H54 (cell line): Measurements from ENCODE around the gene TRAPPC12.

Experiments used
- DNase-seq: peaks from one replicate; pipeline ENCODE4 v3.0.0; 2011; ENCODE audit warnings: low spot score, mixed read lengths; ENCODE audit not compliant: insufficient read length
- FAIRE-seq: peaks from 3 replicates; lab custom pipeline; 2011; peaks lifted over from hg19 to GRCh38; lab: Jason Lieb, UNC
- POLR2A ChIP-seq: IDR thresholded peaks from 2 replicates; pipeline ENCODE4 v1.6.1; 2011; ENCODE audit warnings: low read depth, mild to moderate bottlenecking, low read length

The TRAPPC12 gene

DNA sequence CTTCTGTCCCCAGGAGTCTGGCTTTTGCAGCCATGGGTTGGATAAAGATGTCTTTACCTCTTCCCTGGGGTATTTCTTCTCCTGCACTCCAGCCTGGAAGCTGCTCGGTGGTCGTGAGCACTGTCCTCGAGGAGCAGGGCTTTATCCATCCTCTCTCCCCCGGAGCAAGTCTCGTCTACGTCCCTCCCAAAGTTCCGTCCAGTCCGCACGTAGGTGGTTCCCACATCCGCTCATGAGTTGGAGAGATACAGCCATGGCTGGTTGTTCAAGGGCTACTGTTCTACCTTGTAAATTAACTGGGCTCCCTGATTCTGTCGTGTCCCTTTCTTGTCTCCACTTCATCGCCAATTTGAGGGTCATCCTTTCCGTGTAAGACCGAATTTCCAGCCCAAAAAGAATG lies 47.1 kb downstream of the TRAPPC12 start:
- no peak for FAIRE-seq
- no peak for DNase-seq
- no peak for TF ChIP-seq POLR2A

DNA sequence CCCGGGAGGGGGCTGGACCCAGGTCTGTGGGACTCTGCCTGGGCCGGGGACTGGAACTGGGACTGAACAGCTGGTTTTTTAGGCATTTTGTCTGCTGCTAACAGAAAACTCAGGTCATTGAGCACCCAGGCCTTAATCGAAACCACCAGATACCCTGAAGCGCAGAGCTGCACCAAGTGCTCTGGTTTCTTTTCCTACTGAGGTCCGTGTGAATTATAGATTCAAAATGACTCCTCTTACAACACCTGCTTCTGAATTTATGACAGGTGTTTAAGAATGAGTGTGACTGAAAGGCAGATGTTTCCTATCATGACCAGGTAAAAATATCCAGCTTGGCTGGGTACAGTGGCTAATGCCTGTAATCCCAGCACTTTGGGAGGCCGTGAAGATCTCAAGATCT lies 47.8 kb downstream of the TRAPPC12 start:
- TF ChIP-seq POLR2A, result no peak
- FAIRE-seq (no peak), DNase-seq (no peak)

DNA sequence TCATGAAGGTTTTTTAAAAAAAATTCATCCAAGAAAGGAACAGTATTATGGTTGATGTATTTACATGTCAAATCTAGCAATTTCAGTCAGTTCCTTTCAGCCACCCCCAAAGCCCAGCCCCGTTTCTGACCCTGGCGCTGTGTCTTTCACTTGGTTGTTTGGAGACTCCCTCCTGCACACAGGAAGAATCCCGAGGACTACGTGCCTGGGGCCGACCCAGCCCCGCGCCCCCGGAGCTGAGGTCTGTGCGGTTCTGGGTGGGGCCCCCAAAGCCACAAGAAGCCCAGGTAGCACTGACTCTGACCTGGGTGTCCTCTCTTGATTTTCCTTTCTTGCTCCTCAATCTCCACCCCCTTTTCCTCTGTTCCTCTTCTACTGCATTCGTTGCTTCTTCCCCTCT lies 49.1 kb downstream of the TRAPPC12 start:
- FAIRE-seq (no peak), DNase-seq (no peak)
- no peak for TF ChIP-seq POLR2A

DNA sequence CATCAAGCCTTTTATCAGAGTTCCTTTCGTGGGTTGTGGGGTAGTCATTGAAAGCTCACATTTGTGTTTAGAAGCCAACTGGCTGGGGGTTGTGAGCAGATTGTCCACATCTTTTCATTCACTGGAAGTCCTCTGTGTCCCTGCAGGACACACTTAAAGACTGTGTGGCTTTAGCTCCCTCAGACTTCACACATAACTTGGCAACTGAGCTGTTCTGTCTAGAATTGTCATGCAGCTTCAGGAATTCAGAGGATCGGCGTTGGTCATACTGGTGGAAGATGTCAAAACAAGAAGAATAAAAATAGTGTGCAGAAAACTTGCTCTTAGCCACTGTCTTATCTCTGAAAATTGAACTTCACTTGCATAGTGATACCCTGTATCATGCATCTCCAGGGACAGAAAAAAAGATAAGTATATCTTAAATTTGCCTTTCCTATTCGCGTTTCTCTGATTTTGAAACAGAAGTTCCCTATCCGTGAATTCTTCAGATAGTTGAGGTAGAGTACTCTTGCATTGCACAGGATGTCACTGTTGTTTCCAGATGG lies 49.6 kb downstream of the TRAPPC12 start:
- DNase-seq (no peak), FAIRE-seq (no peak)
- TF ChIP-seq POLR2A, result no peak

- FAIRE-seq (no peak), DNase-seq (no peak)
- TF ChIP-seq POLR2A, result no peak
Measured at GRCh38 chr2:3430172-3430571, 50.7 kb downstream of the TRAPPC12 start.

DNA sequence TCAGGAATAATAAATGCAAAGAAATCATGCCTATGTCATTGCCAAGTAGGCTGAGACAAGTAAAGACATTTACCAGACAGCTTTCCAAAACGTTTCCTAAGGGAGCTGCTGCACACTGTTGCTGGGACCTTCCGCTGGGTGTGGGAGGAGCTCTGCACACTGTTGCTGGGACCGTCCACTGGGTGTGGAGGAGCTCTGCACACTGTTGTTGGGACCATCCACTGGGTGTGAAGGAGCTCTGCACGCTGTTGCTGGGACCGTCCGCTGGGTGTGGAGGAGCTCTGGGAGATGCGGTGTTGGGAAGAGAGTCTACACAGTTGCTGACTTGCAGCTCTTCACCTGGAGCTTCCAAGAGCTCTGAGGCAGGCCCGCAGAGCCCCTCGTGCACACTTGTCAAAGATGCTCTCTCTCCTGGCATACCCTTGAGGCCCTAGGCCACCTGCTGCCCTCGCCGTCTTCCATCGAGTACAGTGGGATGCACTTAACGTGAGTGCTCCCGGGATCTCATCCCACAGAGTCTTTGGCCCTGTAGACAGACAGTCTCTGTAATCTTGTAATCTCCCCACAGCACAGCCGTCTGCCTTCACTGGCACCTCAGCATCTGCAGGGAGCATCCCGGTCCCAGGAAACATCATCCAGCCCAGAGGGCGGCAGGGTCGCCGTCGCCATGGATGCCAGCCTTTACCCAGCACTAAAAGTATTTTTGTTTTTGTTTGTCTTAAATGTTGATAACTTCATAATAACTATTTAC lies 51.4 kb downstream of the TRAPPC12 start:
- FAIRE-seq (no peak), DNase-seq (no peak)
- TF ChIP-seq POLR2A, result no peak

GRCh38 chr2:3432067-3432466 lies 52.6 kb downstream of the TRAPPC12 start:
- FAIRE-seq (no peak), DNase-seq (no peak)
- no peak for TF ChIP-seq POLR2A

- FAIRE-seq (no peak), DNase-seq (no peak)
- TF ChIP-seq POLR2A, result no peak
Measured at GRCh38 chr2:3432693-3433338, 53.3 kb downstream of the TRAPPC12 start.

GRCh38 chr2:3433339-3433699 lies 53.8 kb downstream of the TRAPPC12 start:
- no peak for DNase-seq
- no peak for FAIRE-seq
- no peak for TF ChIP-seq POLR2A

DNA sequence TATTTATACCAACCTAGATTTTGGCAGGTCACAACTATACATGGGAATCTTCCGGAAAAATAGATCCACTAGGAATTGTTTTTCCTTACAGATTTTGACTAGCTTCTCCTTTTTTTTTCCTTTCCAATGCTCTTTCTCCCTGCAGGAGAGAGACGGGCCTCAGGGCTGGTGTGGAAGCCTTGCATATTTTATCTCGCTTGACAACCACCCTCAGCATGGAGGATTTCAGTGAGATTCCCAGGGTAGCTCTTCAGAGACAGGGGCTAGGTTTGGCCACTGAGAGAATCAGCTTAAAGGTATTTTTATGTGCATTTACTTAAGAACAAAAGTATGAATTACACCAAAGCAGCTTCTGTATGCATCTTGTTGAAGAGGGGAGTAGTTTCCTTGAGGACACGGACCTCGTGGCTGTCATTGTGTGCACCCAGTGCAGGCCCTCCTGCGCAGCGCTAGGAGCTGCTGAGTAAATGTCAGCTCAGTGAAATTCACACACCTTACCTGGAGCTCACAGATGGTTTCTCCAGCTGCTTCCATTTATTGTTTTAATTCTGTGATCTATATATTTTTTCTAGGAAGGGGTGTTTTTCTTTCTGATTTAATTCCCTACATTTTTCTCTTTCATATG lies 54.4 kb downstream of the TRAPPC12 start:
- no peak for TF ChIP-seq POLR2A
- no peak for FAIRE-seq
- DNase-seq, result no peak

GRCh38 chr2:3434654-3435053 lies 55.2 kb downstream of the TRAPPC12 start:
- no peak for FAIRE-seq

DNA sequence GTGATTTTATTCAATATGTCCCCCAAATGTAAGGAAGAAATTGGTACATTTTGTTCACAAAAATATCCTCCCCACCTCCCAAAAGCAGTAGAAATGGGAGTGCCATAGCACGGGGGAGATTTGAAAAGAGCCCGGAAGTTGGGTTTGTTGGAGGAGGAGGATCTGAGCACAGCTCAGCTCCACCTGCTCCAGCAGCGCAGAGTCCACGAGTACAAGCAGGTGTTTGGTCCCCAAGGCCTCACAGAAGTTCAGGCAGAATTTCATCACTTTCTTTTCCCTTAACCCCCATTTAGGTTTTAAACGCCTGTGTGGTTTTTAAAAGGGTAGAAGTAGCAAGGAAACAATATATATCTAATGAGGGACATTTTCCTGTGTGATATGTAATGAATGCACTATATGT lies 56.0 kb downstream of the TRAPPC12 start:
- DNase-seq (no peak), FAIRE-seq (no peak)
- no peak for TF ChIP-seq POLR2A

More at GRCh38 chr2:3434654-3435053, 55.2 kb downstream of the TRAPPC12 start:
- no peak for DNase-seq
- no peak for TF ChIP-seq POLR2A

- no peak for TF ChIP-seq POLR2A
- FAIRE-seq (no peak), DNase-seq (no peak)
Measured at GRCh38 chr2:3440477-3440876, 61.0 kb downstream of the TRAPPC12 start.

GRCh38 chr2:3441465-3441864 lies 62.0 kb downstream of the TRAPPC12 start:
- DNase-seq (no peak), FAIRE-seq (no peak)
- no peak for TF ChIP-seq POLR2A
